ENCODE results near the gene EME2. TPM values are rescaled to one million over a fixed set of nuclear protein-coding genes. Genes with fewer than 3 reads are reported as not detected.
A peak's percentile ranks its signal among the peaks of the same experiment; 100 is the strongest.

The EME2 gene
- total RNA-seq, 2 donors from 2014 or later, result 34.8 to 55.0 TPM

GRCh38 chr16:1767116-1767994, 5.3 kb upstream of the EME2 start:
- ATAC-seq, result no peak
- no peak overlapping the region for H3K4me3 Mint-ChIP-seq
- DNase-seq (ENCODE audit: low spot score), result no peak

DNA sequence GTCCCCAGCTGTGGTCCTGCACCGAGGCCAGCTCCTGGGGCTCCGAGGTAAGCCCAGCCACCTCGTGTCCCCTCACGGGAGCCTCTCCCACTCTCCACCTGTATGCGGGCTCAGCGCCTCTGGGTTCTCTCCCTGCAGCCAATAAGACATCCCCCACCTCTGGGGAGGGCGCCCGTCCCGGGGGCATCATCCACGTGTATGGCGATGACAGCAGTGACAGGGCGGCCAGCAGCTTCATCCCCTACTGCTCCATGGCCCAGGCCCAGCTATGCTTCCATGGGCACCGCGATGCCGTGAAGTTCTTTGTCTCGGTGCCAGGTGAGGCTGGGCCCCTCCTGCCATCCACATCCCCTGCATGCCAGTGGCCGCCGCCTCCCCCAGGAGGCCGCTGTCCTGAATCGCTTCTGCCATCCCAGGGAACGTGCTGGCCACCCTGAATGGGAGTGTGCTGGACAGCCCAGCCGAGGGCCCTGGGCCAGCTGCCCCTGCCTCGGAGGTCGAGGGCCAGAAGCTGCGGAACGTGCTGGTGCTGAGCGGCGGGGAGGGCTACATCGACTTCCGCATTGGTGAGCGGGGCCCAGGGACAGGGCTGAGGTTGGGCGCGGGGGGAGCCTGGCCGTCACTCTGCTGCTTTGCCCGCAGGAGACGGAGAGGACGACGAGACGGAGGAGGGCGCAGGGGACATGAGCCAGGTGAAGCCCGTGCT, 4.4 kb upstream of the EME2 start:
- Mint-ChIP-seq H3K9me3 (no peaks in the 10 kb centered on the region), H3K27me3 (no peaks in the 10 kb centered on the region), H3K36me3 (peaks cover 6% of the 10 kb centered on the region), H3K4me3 (no peak overlapping the region), H3K4me1 (ENCODE audit: low read depth in 2 of 2) (peaks cover 11 to 12% of the 10 kb centered on the region in 2 donors), H3K27ac (no peak overlapping the region)
- no peak for ATAC-seq
- DNase-seq (ENCODE audit: low spot score), result no peak

More at GRCh38 chr16:1767116-1767994, 5.3 kb upstream of the EME2 start:
- Mint-ChIP-seq H3K27ac (no peak overlapping the region), H3K4me1 (ENCODE audit: low read depth in 2 of 2) (peaks cover 10 to 11% of the 10 kb centered on the region in 2 donors), H3K9me3 (no peaks in the 10 kb centered on the region), H3K36me3 (peaks cover 5% of the 10 kb centered on the region), H3K27me3 (no peaks in the 10 kb centered on the region)

- peaks cover 11 to 12% of the 10 kb centered on the region in 2 donors for H3K4me1 Mint-ChIP-seq (ENCODE audit: low read depth in 2 of 2)
- H3K27me3 Mint-ChIP-seq, result no peaks in the 10 kb centered on the region
- H3K4me3 Mint-ChIP-seq, result no peak overlapping the region
- ATAC-seq (no peak), DNase-seq (ENCODE audit: low spot score) (no peak)
- H3K36me3 Mint-ChIP-seq, result peaks cover 6% of the 10 kb centered on the region
- no peaks in the 10 kb centered on the region for H3K9me3 Mint-ChIP-seq
- no peak overlapping the region for H3K27ac Mint-ChIP-seq
These were observed 3.7 kb upstream of the EME2 start for GRCh38 chr16:1768767-1769401.

DNA sequence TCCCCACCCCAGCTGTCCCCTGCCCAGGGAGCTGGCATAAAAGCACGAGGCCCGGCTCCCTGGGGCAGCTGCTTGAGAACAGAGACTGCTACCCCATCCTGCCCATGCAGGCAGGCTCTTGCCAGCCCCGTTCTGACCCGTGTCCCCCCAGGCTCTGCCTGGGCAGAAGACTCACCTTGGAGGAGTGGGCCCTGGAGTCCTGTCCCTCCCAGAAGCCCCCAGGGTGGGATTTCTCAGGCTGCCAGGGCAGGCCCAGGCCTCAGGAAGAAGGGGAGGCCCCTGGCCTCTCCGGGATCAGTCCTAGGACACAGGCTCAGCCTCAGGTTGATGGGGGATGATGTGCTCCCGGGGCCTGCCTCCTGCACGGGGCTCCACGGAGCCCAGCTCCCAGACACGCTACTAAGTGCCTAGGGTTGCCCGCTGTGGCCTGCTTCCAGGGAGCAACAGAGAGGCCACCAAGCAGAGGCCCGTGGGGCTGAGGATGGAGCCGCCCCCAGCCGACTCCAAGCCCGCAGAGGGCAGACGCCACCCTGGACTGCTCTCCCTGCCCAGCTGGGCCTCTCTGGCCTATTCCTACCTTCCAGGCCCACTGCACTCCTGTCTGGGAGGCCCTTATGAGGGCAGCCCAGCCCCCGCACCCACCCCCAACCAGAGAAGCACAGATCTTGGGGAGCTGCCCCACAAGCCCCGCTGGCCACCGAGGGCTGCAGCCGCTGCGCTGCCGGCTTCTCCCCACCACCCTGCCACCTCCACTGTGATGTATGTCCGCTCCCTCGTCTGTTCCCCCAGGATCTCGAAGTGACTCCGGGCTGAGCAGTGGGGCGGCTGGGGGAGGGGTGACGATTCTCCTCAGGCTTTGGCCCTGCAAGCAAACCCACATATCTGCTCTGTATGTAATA, 3.0 kb upstream of the EME2 start:
- peak overlapping the region; percentile 96 for H3K4me3 Mint-ChIP-seq
- peaks cover 6% of the 10 kb centered on the region for H3K36me3 Mint-ChIP-seq
- no peaks in the 10 kb centered on the region for H3K27me3 Mint-ChIP-seq
- no peak for DNase-seq (ENCODE audit: low spot score)
- H3K27ac Mint-ChIP-seq, result peak overlapping the region in 1 of 2 donors; percentile 50
- peaks cover 11 to 12% of the 10 kb centered on the region in 2 donors for H3K4me1 Mint-ChIP-seq (ENCODE audit: low read depth in 2 of 2)
- no peaks in the 10 kb centered on the region for H3K9me3 Mint-ChIP-seq
- ATAC-seq, result no peak

DNA sequence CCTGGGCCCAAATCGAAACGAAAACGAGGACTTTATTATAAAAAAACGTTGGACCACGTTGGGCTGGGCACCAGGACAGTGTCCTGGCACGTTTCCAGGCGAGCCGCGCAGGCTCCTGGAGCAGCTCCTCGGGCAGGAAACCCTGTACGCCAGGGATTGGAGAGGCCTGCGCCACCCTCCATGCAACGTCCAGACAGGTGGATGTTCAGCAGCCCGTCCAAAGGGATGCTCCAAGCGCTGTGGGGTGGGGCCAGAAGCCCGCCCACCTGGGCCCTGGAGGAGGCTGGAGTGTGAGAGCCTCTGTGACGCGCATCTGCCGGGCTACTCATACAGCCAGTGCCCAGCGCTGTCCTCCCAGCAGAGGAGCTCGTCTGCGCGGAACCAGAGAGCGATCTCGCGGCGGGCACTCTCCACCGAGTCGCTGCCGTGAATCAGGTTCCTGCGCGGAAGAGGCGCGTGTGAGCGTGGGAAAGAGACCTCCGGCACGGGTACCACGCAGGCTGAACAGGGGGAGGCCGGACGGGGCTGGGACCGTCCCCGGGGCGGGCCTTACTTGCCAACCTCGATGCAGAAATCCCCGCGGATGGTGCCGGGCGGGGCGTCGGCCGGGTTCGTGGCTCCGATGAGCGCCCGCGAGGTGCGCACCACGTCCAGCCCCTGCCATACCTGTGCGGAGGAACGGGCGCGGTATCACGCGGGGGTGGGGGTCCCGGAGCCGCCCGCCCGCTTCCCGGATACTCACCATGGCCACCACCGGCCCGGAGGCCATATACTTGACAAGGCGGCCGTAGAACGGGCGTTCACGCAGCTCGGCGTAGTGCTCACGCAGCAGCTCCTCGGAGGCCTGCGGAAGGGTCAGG, 2.1 kb upstream of the EME2 start:
- Mint-ChIP-seq H3K36me3 (peaks cover 6% of the 10 kb centered on the region), H3K9me3 (no peaks in the 10 kb centered on the region), H3K4me1 (ENCODE audit: low read depth in 2 of 2) (peaks cover 11 to 12% of the 10 kb centered on the region in 2 donors), H3K4me3 (peak overlapping the region; percentile 96), H3K27ac (peak overlapping the region in 1 of 2 donors; percentile 50), H3K27me3 (no peaks in the 10 kb centered on the region)
- ATAC-seq (peak; percentile 41 to 64), DNase-seq (ENCODE audit: low spot score) (peak; percentile 83)

- H3K4me3 Mint-ChIP-seq, result peak within 1 kb of the TSS; percentile 96
- peaks cover 6% of the 10 kb centered on the region for H3K36me3 Mint-ChIP-seq
These were observed 1.3 kb upstream of the EME2 start, which contains the start of gene NME3 for GRCh38 chr16:1771188-1771863. Gene NME3 (minus strand): TSS chr16:1771543. CDS start chr16:1771534, 9 bp downstream.

GRCh38 chr16:1771864-1772361, 697 bp upstream of the EME2 start:
- H3K9me3 Mint-ChIP-seq, result no peaks in the 10 kb centered on the region
- H3K27ac Mint-ChIP-seq, result peak overlapping the region; percentile 94 to 95
- peaks cover 6% of the 10 kb centered on the region for H3K36me3 Mint-ChIP-seq
- no peak for ATAC-seq
- peaks cover 11 to 12% of the 10 kb centered on the region in 2 donors for H3K4me1 Mint-ChIP-seq (ENCODE audit: low read depth in 2 of 2)
- H3K4me3 Mint-ChIP-seq, result peak overlapping the region; percentile 96
- no peak for DNase-seq (ENCODE audit: low spot score)
- no peaks in the 10 kb centered on the region for H3K27me3 Mint-ChIP-seq

More at GRCh38 chr16:1771188-1771863, 1.3 kb upstream of the EME2 start, which contains the start of gene NME3:
- Mint-ChIP-seq H3K9me3 (no peaks in the 10 kb centered on the region), H3K4me1 (ENCODE audit: low read depth in 2 of 2) (peaks cover 11 to 12% of the 10 kb centered on the region in 2 donors), H3K27me3 (no peaks in the 10 kb centered on the region), H3K27ac (peak within 1 kb of the TSS; percentile 94 to 95)
- ATAC-seq (peak; percentile 70 to 74), DNase-seq (ENCODE audit: low spot score) (peak; percentile 86)

GRCh38 chr16:1772908-1773702, 495 bp downstream of the EME2 start, which contains the start of gene MRPS34:
Gene MRPS34 (minus strand): TSS chr16:1773134. CDS start chr16:1773119, 15 bp downstream.
- Mint-ChIP-seq H3K27me3 (no peaks in the 10 kb centered on the region), H3K4me1 (ENCODE audit: low read depth in 2 of 2) (peaks cover 8 to 12% of the 10 kb centered on the region in 2 donors)
- peak; percentile 78 to 84 for ATAC-seq

GRCh38 chr16:1773703-1774447, 1.3 kb downstream of the EME2 start:
- Mint-ChIP-seq H3K27me3 (no peaks in the 10 kb centered on the region), H3K36me3 (peaks cover 6% of the 10 kb centered on the region), H3K4me3 (peak overlapping the region; percentile 96), H3K9me3 (no peaks in the 10 kb centered on the region), H3K27ac (peak overlapping the region in 1 of 2 donors; percentile 43), H3K4me1 (ENCODE audit: low read depth in 2 of 2) (peaks cover 8 to 12% of the 10 kb centered on the region in 2 donors)
- no peak for DNase-seq (ENCODE audit: low spot score)
- ATAC-seq, result no peak

More at GRCh38 chr16:1772908-1773702, 495 bp downstream of the EME2 start, which contains the start of gene MRPS34:
- DNase-seq (ENCODE audit: low spot score), result peak; percentile 87
- H3K27ac Mint-ChIP-seq, result peak within 1 kb of the TSS; percentile 94 to 95
- H3K36me3 Mint-ChIP-seq, result peaks cover 6% of the 10 kb centered on the region
- no peaks in the 10 kb centered on the region for H3K9me3 Mint-ChIP-seq
- H3K4me3 Mint-ChIP-seq, result peak within 1 kb of the TSS; percentile 96

DNA sequence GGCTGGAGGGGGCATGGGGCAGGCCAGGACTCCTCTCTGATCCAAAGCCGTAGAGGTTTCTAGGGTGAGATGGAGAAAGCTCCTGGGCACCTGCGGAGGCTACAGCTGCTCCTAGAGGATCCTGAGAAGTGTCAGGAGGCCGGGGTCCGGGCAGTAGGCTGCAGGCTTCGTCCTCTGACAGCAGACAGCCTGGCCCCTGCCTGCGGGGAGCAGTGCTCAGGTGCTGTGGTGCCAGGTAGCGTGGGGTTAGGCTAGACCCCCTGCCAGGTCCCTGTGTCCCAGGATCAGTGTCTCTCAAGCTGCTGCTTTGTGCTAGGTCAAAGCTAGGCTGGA, 1.8 kb downstream of the EME2 start:
- no peak overlapping the region for H3K27ac Mint-ChIP-seq
- no peaks in the 10 kb centered on the region for H3K9me3 Mint-ChIP-seq
- peaks cover 11 to 12% of the 10 kb centered on the region in 2 donors for H3K4me1 Mint-ChIP-seq (ENCODE audit: low read depth in 2 of 2)
- H3K4me3 Mint-ChIP-seq, result no peak overlapping the region
- peaks cover 6% of the 10 kb centered on the region for H3K36me3 Mint-ChIP-seq
- ATAC-seq (no peak), DNase-seq (ENCODE audit: low spot score) (no peak)
- no peaks in the 10 kb centered on the region for H3K27me3 Mint-ChIP-seq
